Mesodermal cell (in vitro differentiated cells): Measurements from ENCODE around the gene LITAF.

Source experiments
- H3K27ac ChIP-seq: 2 replicates; pipeline ENCODE4 v1.7.0; 2013; ENCODE audit warnings: mild to moderate bottlenecking, low read depth, low read length, moderate library complexity; ENCODE audit not compliant: severe bottlenecking
- H3K36me3 ChIP-seq: 2 replicates; pipeline ENCODE4 v1.7.1; 2013; ENCODE audit warnings: mild to moderate bottlenecking, low read length, moderate library complexity; ENCODE audit not compliant: control insufficient read depth, insufficient read depth
- H3K4me1 ChIP-seq: one replicate; pipeline ENCODE4 v1.7.1; 2013; ENCODE audit warnings: mild to moderate bottlenecking, low read length; ENCODE audit not compliant: insufficient read depth, control insufficient read depth, poor library complexity, severe bottlenecking
- H3K4me3 ChIP-seq: 2 replicates; pipeline ENCODE4 v1.7.0; 2013; ENCODE audit warnings: low read length, control low read depth, mild to moderate bottlenecking; ENCODE audit not compliant: insufficient read depth, poor library complexity, severe bottlenecking; ENCODE audit errors: extremely low read depth
- H3K9me3 ChIP-seq: 2 replicates; pipeline ENCODE4 v1.7.1; 2013; ENCODE audit warnings: mild to moderate bottlenecking, low read length, moderate library complexity; ENCODE audit not compliant: control insufficient read depth
- WGBS, 2 experiments: methylation state at CpG; one replicate each; pipeline ENCODE4 v1.1.5; 2013; ENCODE audit warnings: missing lambda C conversion rate in 2 of 2; ENCODE audit not compliant: insufficient coverage in 2 of 2; 5-methylcytosine and 5-hydroxymethylcytosine counted together

LITAF gene

GRCh38 chr16:11620243-11621003, 33.7 kb upstream of the LITAF start:
- no peak overlapping the region for H3K4me3 ChIP-seq
- H3K27ac ChIP-seq: no peak overlapping the region
- no peaks in the 10 kb centered on the region for H3K36me3 ChIP-seq
- H3K4me1 ChIP-seq: peaks cover 9% of the 10 kb centered on the region
- H3K9me3 ChIP-seq: no peaks in the 10 kb centered on the region
- 89 to 90% methylated on average over 7 of the region's 8 CpGs for WGBS, 2 experiments

GRCh38 chr16:11619327-11619851, 32.7 kb upstream of the LITAF start:
- Histone ChIP-seq H3K27ac (no peak overlapping the region), H3K4me3 (no peak overlapping the region), H3K4me1 (peaks cover 17% of the 10 kb centered on the region), H3K36me3 (no peaks in the 10 kb centered on the region), H3K9me3 (no peaks in the 10 kb centered on the region)
- 91 to 95% methylated on average over 2 of the region's 2 CpGs for WGBS, 2 experiments

GRCh38 chr16:11618107-11618717, 31.5 kb upstream of the LITAF start:
- H3K4me3 ChIP-seq: no peak overlapping the region
- peaks cover 21% of the 10 kb centered on the region for H3K4me1 ChIP-seq
- H3K9me3 ChIP-seq: no peaks in the 10 kb centered on the region
- WGBS, 2 experiments: 85 to 89% methylated on average over 12 to 15 of the region's 16 CpGs
- no peaks in the 10 kb centered on the region for H3K36me3 ChIP-seq
- H3K27ac ChIP-seq: no peak overlapping the region

GRCh38 chr16:11615748-11616447, 29.2 kb upstream of the LITAF start:
- Histone ChIP-seq H3K36me3 (no peaks in the 10 kb centered on the region), H3K27ac (no peak overlapping the region), H3K4me1 (peaks cover 27% of the 10 kb centered on the region), H3K4me3 (no peak overlapping the region), H3K9me3 (no peaks in the 10 kb centered on the region)
- 46 to 49% methylated on average over 3 to 4 of the region's 8 CpGs for WGBS, 2 experiments

- no peak overlapping the region for H3K4me3 ChIP-seq
- 47 to 50% methylated on average over 8 to 10 of the region's 10 CpGs for WGBS, 2 experiments
- H3K9me3 ChIP-seq: no peaks in the 10 kb centered on the region
- peaks cover 27% of the 10 kb centered on the region for H3K4me1 ChIP-seq
- no peak overlapping the region for H3K27ac ChIP-seq
- no peaks in the 10 kb centered on the region for H3K36me3 ChIP-seq
Measured at GRCh38 chr16:11614587-11615175, 28.0 kb upstream of the LITAF start.

- Histone ChIP-seq H3K36me3 (no peaks in the 10 kb centered on the region), H3K4me1 (peaks cover 27% of the 10 kb centered on the region), H3K4me3 (no peak overlapping the region), H3K27ac (no peak overlapping the region), H3K9me3 (no peaks in the 10 kb centered on the region)
- 80 to 87% methylated on average over 16 to 20 of the region's 20 CpGs for WGBS, 2 experiments
Measured at GRCh38 chr16:11613381-11614303, 26.9 kb upstream of the LITAF start.

GRCh38 chr16:11612665-11613025, 25.9 kb upstream of the LITAF start:
- peaks cover 27% of the 10 kb centered on the region for H3K4me1 ChIP-seq
- no peak overlapping the region for H3K4me3 ChIP-seq
- WGBS, 2 experiments: 79 to 93% methylated on average over 2 to 4 of the region's 5 CpGs

GRCh38 chr16:11611871-11612664, 25.3 kb upstream of the LITAF start:
- 61 to 68% methylated on average over 13 to 22 of the region's 23 CpGs for WGBS, 2 experiments
- no peak overlapping the region for H3K27ac ChIP-seq
- H3K4me3 ChIP-seq: no peak overlapping the region
- H3K4me1 ChIP-seq: peaks cover 27% of the 10 kb centered on the region
- no peaks in the 10 kb centered on the region for H3K36me3 ChIP-seq
- no peaks in the 10 kb centered on the region for H3K9me3 ChIP-seq

More at GRCh38 chr16:11612665-11613025, 25.9 kb upstream of the LITAF start:
- H3K27ac ChIP-seq: no peak overlapping the region
- no peaks in the 10 kb centered on the region for H3K36me3 ChIP-seq
- no peaks in the 10 kb centered on the region for H3K9me3 ChIP-seq

GRCh38 chr16:11610580-11610979, 23.9 kb upstream of the LITAF start:
- H3K36me3 ChIP-seq: no peaks in the 10 kb centered on the region
- WGBS, 2 experiments: 91 to 100% methylated on average over 4 to 5 of the region's 6 CpGs
- no peak overlapping the region for H3K27ac ChIP-seq
- H3K9me3 ChIP-seq: no peaks in the 10 kb centered on the region
- peaks cover 23% of the 10 kb centered on the region for H3K4me1 ChIP-seq
- H3K4me3 ChIP-seq: no peak overlapping the region
